ENCODE results near the gene CRIP2. TPM values are rescaled to one million over a fixed set of nuclear protein-coding genes. Genes with fewer than 3 reads are reported as not detected.

CRIP2 gene, protein sequence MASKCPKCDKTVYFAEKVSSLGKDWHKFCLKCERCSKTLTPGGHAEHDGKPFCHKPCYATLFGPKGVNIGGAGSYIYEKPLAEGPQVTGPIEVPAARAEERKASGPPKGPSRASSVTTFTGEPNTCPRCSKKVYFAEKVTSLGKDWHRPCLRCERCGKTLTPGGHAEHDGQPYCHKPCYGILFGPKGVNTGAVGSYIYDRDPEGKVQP
- 6.0 and 9.8 TPM in 2 replicates for total RNA-seq
- total RNA-seq (2013): 8.1 TPM
- polyA plus RNA-seq: 16.8 and 81.6 TPM in 2 replicates
- 7.3 and 34.4 TPM in 2 replicates for polyA minus RNA-seq

DNA sequence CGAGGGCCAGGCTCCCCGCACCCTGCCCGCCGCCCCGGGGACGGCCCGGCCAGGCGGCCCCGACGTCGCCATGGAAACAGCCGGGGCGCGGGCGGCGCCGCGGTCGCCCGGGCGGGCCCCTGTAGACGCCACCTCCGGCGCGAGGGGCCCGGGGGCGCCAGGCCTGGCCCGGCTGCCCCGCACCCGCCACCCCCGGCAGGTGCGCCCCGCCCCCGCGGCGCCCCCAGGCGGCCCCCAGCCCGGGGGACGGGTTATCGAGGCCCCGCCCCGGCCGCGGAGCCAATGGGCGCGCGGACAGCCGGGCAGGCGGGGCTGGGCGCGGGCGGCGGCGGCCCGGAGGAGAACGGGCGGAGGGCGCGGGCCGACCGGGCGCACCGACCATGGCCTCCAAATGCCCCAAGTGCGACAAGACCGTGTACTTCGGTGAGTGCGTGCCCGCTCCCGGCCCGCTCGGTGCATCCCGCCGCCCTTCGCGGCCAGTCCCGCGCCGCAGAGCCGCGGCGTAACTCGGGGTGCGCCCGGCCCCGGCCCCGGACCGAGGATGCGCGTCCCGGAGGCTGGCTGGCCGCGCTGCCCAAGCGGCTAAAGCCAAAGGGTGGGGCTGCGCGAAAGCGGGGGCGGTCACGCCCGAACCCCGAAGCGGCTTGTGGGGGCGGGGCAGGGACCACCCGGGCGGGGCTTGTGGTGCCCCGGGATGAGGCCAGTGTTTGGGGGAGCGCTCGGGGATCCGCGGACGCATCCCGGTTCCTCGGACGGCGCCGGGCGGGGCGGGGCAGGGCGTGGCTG is at the start of gene CRIP2:
TSS of gene CRIP2 (plus strand) at position 339 of the 786 bp plus-strand sequence. CDS start at position 381, 42 bp downstream.
- H2AFZ ChIP-seq (ENCODE audit: insufficient read depth, low read depth, low read length, poor library complexity, severe bottlenecking): peak within 1 kb of the TSS; percentile 62
- peak within 1 kb of the TSS in 1 of 2 donors; percentile 57 for H3K27ac ChIP-seq (ENCODE audit: low read length in 2 of 2)
- CTCF ChIA-PET: no interaction called here

More for the DNA sequence above, at the start of gene CRIP2:
- Mint-ChIP-seq H3K4me1 (peaks cover 40% of the 10 kb centered on the region), H3K27ac (peak within 1 kb of the TSS; percentile 68), H3K4me3 (peak within 1 kb of the TSS; percentile 80), H3K9me3 (ENCODE audit: insufficient read depth) (no peaks in the 10 kb centered on the region), H3K27me3 (no peaks in the 10 kb centered on the region)
- peaks cover 0 to 46% (median 11%) of the 10 kb centered on the region in 4 experiments for H3K27me3 ChIP-seq (replicated peaks in 1 of 4; ENCODE audit: control extremely low read depth in 1 of 4, control insufficient read depth in 3 of 4, insufficient read depth in 4 of 4, low read length in 3 of 4)
- H3K4me3 ChIP-seq (ENCODE audit: control extremely low read depth in 1 of 5, extremely low read depth in 1 of 5, insufficient read depth in 1 of 5, low read depth in 2 of 5, low read length in 4 of 5): peak within 1 kb of the TSS in 4 of 5 experiments; percentile 32 to 64 (median 55)
- peak within 1 kb of the TSS; percentile 95 for H3K4me2 ChIP-seq (replicated peaks; ENCODE audit: low read depth, low read length, poor library complexity, severe bottlenecking)
- H4K20me1 ChIP-seq (ENCODE audit: control insufficient read depth, insufficient read depth, low read length, poor library complexity, severe bottlenecking): peaks cover 15% of the 10 kb centered on the region
- peaks cover 0 to 39% (median 0%) of the 10 kb centered on the region in 3 donors for H3K9me3 ChIP-seq (ENCODE audit: control extremely low read depth in 1 of 3, control insufficient read depth in 2 of 3, insufficient read depth in 1 of 3, low read length in 2 of 3)
- under 1% methylated on average over 118 of the region's 118 CpGs for WGBS (ENCODE audit: insufficient coverage)
- no peaks in the 10 kb centered on the region for H3K36me3 ChIP-seq (replicated peaks in 1 of 2; ENCODE audit: control extremely low read depth in 1 of 2, control insufficient read depth in 1 of 2, extremely low read depth in 1 of 2, insufficient read depth in 2 of 2, low read length in 1 of 2)
- DNase-seq: no peak
- intact Hi-C loops (cut with micrococcal nuclease): loop anchor here (2.0 kb wide), 1 partner anchor 16 kb away; the partner anchor contains the start of gene TEDC1
- ATAC-seq (ENCODE audit: low read depth): peak; percentile 37
- H3K4me1 ChIP-seq (ENCODE audit: control insufficient read depth in 2 of 2, insufficient read depth in 2 of 2, low read length in 2 of 2): peaks cover 40 to 56% of the 10 kb centered on the region in 2 donors
- POLR2A ChIA-PET: interaction anchor here (0.7 to 1.3 kb wide), 2 partner anchors 15 to 374 kb away, joined by 3 to 5 read pairs; no protein-coding TSS in a partner anchor
- H3K9ac ChIP-seq (ENCODE audit: low read length): peak within 1 kb of the TSS; percentile 65
- TF ChIP-seq EZH2 (IDR thresholded peaks at IDR 0.05; ENCODE audit: borderline replicate concordance, insufficient read depth, low read depth, low read length, poor library complexity, severe bottlenecking) (no peak), CTCF (IDR thresholded peaks at IDR 0.05) (no peak)
- no peaks in the 10 kb centered on the region for H3K79me2 ChIP-seq (ENCODE audit: control insufficient read depth, insufficient read depth, low read length)

Measured in B cell (primary cell).